ENCODE results near the gene APC. TPM values are rescaled to one million over a fixed set of nuclear protein-coding genes. Genes with fewer than 3 reads are reported as not detected.

The APC gene
- total and polyA plus RNA-seq, 3 donors from 2014 or later: 7.1 to 58.8 (median 39.4) TPM

DNA sequence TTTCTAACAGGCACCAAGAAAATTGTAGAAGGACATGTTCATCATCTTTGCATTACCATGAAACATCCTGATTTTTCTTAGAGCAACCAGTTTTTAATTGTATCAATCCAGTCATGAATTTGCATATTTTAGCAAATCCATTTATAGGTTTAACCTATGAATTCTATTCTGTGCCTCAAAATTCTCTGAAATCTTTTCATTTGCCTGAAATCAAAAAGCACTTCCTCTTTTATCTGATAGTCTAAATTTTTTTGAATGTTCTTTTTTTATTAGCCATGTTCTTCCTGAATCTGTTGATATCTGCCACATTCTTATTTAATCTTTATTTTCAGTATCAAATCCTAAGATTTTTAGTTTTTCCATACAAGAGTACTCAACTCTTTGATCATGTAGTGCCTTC, 86.5 kb downstream of the APC start:
- no peak overlapping the region for H3K27ac ChIP-seq
- no peak for DNase-seq
- no peak for TF ChIP-seq CTCF (IDR thresholded peaks at IDR 0.05)
- no peak for TF ChIP-seq POLR2A (IDR thresholded peaks at IDR 0.05)
- intact Hi-C loops (cut with DNase I; ENCODE audit: low total_unique reads): no loop called here
- H3K27me3 ChIP-seq: no peaks in the 10 kb centered on the region
- no peak overlapping the region for H3K4me3 ChIP-seq
- peaks cover 6% of the 10 kb centered on the region for H3K4me1 ChIP-seq
- no peaks in the 10 kb centered on the region for H3K36me3 ChIP-seq (ENCODE audit: low read depth, missing control alignments)
- H3K9me3 ChIP-seq: no peaks in the 10 kb centered on the region

DNA sequence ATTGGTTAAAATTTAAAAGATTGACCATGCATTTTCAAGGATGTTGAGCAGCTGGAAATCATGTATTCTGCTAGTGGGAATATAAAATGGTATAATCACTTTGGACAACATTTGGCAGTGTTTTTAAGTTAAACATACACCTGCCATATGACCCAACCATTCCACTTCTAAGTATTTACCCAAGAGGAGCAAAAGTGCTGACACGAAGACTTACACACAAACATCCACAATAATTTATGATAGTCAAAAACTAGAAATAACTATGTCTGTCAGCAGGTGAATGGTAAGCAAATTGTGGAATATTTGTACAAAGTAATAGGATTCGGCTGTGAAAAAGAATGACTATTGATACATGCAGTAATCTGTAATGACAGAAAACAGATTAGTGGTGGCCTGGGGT, 92.7 kb downstream of the APC start:
- Histone ChIP-seq H3K4me3 (no peak overlapping the region), H3K4me1 (no peaks in the 10 kb centered on the region), H3K27ac (no peak overlapping the region), H3K9me3 (no peaks in the 10 kb centered on the region), H3K36me3 (ENCODE audit: low read depth, missing control alignments) (no peaks in the 10 kb centered on the region), H3K27me3 (no peaks in the 10 kb centered on the region)
- 95 to 97% methylated on average over 2 of the region's 2 CpGs for WGBS, 2 donors
- TF ChIP-seq CTCF (IDR thresholded peaks at IDR 0.05) (no peak), POLR2A (IDR thresholded peaks at IDR 0.05) (no peak)
- intact Hi-C loops (cut with DNase I; ENCODE audit: low total_unique reads): no loop called here
- no peak for DNase-seq

DNA sequence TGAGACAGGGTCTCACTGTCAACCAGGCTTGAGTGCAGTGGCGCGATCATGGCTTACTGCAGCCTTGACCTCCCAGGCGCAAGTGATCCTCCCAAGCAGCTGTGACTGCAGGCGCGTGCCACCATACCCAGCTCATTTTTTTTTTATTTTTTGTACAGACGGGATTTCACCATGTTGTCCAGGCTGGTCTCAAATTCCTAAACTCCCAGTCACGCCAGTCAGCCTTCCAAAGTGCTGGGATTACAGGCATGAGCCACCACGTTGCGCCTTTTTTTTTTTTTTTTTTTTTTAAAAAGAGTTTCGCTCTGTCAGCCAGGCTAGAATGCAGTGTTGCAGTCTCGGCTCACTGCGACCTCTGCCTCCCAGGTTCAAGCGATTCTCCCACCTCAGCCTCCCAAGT, 96.3 kb downstream of the APC start:
- TF ChIP-seq CTCF (IDR thresholded peaks at IDR 0.05) (no peak), POLR2A (IDR thresholded peaks at IDR 0.05) (no peak)
- 95% methylated on average over 13 of the region's 13 CpGs for WGBS, 2 donors
- H3K9me3 ChIP-seq: no peaks in the 10 kb centered on the region
- H3K27me3 ChIP-seq: no peaks in the 10 kb centered on the region
- no peaks in the 10 kb centered on the region for H3K4me1 ChIP-seq
- intact Hi-C loops (cut with DNase I; ENCODE audit: low total_unique reads): no loop called here
- H3K4me3 ChIP-seq: no peak overlapping the region
- no peak overlapping the region for H3K27ac ChIP-seq
- no peaks in the 10 kb centered on the region for H3K36me3 ChIP-seq (ENCODE audit: low read depth, missing control alignments)
- DNase-seq: no peak

DNA sequence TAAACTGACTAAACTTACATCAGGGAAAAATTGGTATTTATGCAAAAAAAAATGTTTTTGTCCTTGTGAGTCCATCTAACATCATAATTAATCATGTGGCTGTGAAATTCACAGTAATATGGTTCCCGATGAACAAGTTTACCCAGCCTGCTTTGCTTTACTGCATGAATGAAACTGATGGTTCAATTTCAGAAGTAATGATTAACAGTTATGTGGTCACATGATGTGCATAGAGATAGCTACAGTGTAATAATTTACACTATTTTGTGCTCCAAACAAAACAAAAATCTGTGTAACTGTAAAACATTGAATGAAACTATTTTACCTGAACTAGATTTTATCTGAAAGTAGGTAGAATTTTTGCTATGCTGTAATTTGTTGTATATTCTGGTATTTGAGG, 106.8 kb downstream of the APC start:
- Histone ChIP-seq H3K27me3 (no peaks in the 10 kb centered on the region), H3K27ac (no peak overlapping the region), H3K36me3 (ENCODE audit: low read depth, missing control alignments) (no peaks in the 10 kb centered on the region), H3K4me1 (no peaks in the 10 kb centered on the region), H3K9me3 (no peaks in the 10 kb centered on the region), H3K4me3 (no peak overlapping the region)
- no peak for DNase-seq
- WGBS, 2 donors: 77 to 81% methylated on average over 1 of the region's 1 CpG
- intact Hi-C loops (cut with DNase I; ENCODE audit: low total_unique reads): no loop called here
- TF ChIP-seq CTCF (IDR thresholded peaks at IDR 0.05) (no peak), POLR2A (IDR thresholded peaks at IDR 0.05) (no peak)

GRCh38 chr5:112846556-112846955, 108.9 kb downstream of the APC start:
- Histone ChIP-seq H3K27ac (no peak overlapping the region), H3K4me3 (no peak overlapping the region), H3K4me1 (no peaks in the 10 kb centered on the region), H3K36me3 (ENCODE audit: low read depth, missing control alignments) (no peaks in the 10 kb centered on the region), H3K27me3 (no peaks in the 10 kb centered on the region), H3K9me3 (no peaks in the 10 kb centered on the region)
- DNase-seq: no peak
- intact Hi-C loops (cut with DNase I; ENCODE audit: low total_unique reads): no loop called here
- 71 to 80% methylated on average over 5 of the region's 5 CpGs for WGBS, 2 donors
- no peak for TF ChIP-seq POLR2A (IDR thresholded peaks at IDR 0.05)
- no peak for TF ChIP-seq CTCF (IDR thresholded peaks at IDR 0.05)

All from testis (tissue), 3 donors.